Measurements from ENCODE around the gene NID2.
A peak's percentile ranks its signal among the peaks of the same experiment; 100 is the strongest.

The NID2 gene

DNA sequence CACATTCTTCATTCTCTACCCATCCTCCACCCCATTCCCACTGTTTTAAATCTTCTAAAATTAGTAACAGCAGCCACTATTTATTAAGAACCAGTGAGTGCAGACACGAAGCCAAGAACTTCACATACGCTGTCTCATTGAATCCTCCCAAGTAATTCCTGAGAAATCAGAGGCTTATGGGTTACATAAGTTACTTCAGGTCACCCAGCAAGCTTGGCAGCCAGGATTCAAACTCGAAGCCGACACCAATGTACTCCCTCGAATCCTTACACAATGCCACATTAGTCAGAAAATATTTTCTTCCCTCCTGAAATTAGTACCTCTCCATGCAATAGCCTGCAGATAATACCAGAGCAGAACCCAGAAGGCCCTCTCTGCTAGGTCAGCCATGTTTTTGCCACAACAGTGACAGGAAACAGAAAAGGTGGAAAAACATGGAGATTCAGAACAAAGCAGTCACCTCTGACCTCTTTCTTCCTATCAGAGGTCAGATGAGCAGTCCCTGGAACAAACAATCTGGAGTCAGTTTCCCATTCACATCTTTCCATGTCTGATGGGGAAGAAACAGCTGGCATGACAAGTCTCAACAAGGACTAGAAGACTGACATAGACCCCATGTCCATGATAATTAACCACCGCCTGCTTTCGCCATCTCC, 16.4 kb downstream of the NID2 start:
- no peak for DNase-seq

DNA sequence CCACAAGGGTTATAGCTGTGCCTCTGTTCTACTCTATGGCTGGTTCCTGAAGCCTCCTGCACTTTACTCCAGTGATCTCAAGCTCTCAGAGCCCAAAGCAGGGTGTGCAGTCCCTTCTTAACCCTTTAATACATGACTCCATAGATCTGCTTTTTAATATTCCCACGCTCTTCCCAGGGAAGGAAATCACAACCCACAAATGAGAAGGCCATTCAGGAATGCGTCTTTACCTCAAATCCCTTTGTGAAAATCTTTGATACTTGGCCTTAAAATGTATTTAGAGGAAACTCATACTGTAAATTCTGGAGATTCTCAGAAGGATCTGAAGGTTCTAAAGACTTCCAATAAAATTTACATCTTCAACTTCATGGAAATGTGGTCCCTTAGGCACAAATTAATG, 17.0 kb downstream of the NID2 start:
- DNase-seq: no peak

GRCh38 chr14:52051251-52051650, 17.6 kb downstream of the NID2 start:
- no peak for DNase-seq

DNA sequence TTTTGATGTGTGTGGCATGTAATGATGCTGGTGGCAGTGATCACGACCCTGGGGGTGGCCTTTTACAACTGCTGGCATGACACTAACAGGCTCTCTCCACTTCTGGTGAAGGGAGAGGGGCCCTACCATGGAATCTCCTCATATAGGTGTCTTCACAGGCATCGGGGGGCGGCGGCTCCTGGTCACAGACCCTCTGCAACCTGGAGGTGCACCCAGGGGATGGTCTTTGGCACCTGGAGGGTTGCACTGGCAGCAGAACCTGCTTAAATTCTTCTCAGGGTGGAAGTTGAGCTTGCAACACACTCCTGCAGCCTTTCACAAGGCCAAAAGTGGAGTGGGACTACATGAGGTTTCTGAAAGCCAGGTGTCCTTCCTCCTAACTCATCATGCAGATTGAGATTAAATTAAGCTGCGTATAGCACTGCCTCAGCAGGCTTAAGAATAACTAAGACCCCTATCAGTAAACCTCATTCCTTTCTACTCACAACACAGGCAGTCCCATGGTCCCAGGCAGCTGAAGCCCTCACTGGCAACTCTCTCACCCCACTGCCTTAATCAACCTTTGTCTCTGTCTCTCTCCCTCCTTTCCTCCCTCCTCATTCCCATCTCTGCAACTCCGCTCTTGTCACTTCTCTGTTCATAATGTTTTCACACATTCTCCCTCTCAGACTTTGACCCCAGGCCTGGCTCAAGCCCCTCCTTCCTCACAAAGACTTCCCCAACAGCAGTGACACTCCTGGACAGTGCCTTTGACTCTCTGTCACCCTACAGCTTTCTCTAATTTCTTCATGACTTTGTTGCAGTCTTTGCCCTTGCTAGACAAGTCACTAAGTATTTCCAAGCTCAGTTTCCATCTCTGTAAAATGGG, 18.9 kb downstream of the NID2 start:
- no peak for DNase-seq

DNA sequence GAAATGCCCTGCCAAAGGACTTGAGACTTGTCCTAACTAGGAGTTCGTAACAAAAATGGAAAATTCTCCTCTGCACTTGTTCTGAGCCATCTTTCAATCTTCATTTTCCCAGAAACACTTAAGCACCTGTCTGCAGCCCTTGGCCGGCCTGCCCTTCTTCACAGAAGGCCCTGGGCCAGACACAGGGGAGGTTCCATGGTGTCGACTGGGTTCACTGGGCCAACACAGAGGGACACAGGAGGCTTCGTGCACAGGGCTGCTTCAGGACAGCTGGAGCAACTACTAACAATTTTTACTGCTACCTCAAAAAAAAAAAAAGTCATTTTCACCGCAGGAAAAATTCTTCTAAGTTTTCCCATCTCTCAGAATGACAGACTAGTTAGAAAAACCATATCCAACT, 19.6 kb downstream of the NID2 start:
- no peak for DNase-seq

- DNase-seq: no peak
These were observed 20.1 kb downstream of the NID2 start for GRCh38 chr14:52048641-52049204.

DNA sequence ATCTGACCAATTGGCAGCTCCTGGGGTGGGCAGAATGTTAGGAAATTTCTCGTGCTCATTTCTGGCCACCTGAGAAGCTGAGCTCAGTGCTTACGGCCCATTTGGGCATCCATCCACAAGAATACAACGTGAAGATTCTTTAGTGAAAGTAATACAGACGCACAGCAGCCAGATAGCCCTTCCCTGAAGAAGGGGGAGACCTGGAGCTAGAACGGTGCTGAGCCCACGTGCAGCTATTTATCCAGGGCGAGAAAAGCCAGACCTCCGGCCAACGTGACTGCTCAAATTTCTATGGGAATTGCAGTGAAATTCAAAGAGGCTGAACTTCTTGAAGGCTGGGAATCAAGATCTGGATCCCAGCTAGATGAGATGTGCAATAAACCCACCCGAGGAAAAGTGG, 20.7 kb downstream of the NID2 start:
- no peak for DNase-seq

GRCh38 chr14:52046376-52046917, 22.4 kb downstream of the NID2 start:
- peak; percentile 15 for DNase-seq

- no peak for DNase-seq
These were observed 23.9 kb downstream of the NID2 start for GRCh38 chr14:52044791-52045522.

DNA sequence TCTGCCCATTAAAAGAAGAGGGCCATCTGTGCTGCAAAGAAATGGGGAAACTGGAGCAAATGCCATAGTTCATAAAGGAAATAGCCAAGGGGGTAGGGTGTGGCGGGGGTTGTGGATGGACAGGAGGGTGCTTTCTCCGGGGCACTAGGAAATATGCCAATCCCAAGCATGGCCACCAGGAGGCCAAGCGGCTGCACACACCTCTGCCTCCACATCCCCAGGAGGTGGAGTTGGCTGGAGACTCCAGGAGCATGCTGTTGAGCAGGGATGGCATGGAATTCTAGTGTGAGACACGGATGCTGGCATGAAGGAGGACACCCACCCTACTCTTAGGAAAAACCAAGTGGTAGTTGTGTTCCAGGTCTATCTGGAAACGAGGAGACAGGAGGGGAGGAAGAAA, 25.2 kb downstream of the NID2 start:
- peak; percentile 59 for DNase-seq

DNA sequence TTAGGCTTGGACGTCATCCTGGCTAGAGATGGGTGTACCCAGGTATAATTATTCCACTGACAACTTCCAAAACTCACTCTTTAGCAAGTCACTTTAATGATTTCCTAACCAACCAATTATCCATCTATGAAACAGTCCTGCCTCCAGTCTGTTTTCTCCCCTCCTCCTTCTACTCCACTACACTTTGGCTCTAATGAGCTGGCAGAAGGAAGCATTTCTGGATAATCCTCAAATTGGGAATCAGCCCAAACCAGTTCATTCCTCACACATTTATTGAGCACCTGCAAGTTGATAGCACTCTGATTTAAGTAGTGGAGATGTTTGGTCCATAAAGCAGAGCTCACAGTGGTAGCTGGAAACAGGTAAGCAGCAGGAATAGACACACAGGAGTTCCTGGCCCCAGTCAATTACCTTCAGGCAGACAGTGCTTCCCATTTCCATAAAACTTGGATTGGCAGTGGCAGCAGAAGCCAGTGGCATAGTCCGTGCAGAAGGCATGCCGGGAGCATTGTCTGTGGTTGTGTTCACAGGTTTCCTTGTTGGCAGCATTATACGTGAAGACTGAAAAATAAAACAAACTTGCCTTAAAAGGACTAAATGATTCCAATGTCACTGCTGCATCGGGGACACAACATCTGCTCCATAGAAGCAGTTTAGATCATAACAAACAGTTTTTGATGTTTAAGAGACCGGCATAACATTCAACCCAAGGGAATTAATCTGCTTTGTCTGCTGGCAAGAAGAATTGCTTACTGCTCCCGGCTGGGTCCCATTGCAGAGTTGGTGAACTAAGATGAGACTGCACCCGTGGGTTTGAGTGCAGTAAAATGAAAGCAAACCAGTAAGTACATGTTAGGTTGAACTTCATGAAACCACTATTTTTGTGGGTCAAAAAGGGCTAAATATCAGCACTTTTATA, 26.2 kb downstream of the NID2 start:
- no peak for DNase-seq

GRCh38 chr14:52040598-52040997, 28.3 kb downstream of the NID2 start:
- no peak for DNase-seq

DNA sequence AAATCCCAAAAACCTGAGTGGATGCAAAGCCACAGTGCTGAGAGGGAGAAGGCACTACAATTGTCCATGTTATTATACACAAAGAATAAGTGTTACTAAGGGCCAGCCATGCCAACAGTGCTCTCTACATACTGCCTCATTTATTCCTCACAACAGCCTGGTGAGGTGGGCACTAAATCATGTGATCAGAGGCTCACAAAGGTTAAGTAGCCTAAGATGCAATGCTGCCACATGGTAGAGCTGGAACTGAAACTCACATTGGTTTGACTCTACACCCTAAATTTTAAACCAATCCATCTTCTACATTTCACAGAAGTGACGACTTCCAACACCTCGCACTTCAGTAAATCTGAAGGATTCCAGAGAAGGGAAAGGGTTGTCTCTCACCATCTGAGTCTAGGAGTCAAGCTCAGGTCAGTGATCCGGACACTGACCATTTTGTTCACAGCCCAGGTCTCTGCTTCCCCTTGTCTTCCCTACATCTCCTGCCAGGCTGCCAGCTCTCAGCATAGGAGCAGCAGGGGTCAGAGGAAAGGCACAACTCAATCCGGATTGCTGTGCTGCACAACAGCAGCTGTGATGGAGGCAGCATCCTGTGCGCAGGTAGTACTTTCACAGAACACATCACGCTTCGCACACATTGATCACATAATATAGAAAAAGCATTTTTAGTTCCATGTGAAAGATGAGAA, 29.6 kb downstream of the NID2 start:
- no peak for DNase-seq

DNA sequence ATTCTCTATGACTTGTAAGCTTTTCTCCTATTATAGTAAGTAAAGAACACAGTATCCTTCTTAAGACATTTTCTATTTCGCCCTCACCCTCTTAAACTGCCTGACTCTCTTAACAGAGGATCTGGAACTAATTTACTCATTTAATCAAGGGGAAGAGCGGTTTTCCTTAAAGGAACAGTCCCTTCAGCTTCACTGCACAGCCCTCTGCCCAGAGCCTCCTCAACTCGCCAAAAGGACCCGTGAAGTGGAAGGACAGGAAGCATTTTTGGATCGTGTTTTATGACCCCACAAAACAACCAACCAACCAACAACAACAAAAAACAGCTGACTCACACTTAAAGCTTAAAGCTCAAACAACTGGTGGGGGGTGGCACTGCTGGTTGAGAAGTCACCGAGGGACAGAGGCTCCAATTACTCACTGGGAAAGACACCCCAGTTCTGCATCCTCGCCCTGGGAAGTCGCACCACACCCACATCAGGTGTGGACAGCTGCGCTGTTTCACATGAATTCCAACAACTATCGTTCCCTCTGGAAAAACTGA, 35.7 kb downstream of the NID2 start:
- no peak for DNase-seq

GRCh38 chr14:52032204-52032801, 36.6 kb downstream of the NID2 start:
- DNase-seq: no peak

DNA sequence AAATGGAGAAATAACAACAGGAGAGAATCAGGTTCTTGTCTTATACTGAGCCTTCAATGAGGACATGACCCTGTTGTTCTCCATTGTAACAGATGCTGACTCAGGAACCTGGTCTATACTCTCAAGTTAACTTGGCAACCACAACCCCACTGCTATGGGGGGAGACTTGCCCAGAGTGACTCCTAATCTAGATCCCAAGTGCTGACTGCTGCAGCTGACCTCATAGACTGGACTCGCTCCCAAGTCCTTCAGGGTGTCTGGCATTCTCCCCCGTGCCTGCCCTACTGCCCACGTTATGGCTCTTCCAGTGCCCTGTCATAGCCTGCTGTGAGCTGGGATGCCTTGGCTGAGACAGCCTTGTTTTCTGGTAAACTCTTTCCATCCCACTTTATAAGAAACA, 37.1 kb downstream of the NID2 start:
- DNase-seq: no peak

DNA sequence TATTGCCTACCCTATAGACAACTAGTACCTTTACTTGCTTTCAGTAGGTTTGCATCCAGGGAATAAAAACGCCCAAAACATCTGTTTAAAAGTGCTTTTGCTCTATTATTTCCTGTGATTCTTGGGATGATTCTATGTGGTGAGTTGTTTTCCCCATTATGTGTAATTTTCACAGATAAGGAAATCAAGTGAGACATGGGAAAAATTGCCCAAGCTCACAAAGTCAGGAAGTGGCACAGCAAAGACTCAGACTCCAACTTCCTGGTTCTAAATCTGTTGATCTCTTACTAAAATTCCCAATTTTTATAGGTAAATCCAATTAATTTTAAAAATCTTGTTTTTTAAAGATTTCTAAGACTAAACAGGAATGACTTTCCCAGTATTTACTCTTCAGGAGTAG, 39.0 kb downstream of the NID2 start:
- no peak for DNase-seq

DNA sequence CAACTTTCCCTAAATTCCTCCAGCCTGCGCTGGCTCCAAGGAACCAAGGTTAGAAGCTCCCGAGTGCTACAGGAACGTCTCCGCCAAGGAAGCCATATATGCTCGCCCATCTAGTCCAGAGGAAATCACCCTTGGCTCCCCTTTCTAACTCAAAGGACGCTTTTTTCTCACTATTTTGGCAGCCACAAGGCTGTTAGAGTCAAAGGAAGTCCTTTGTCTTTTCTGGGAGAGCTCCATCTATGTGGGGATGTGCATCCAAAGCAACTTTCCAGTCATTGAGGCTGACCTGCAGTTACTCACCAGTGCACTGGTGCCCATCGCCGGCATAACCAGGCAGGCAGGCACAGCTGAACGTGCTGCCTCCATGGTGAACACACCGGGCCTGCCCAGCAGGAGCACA, 42.0 kb downstream of the NID2 start:
- DNase-seq: no peak

- DNase-seq: no peak
These were observed 42.7 kb downstream of the NID2 start for GRCh38 chr14:52026017-52026660.

DNA sequence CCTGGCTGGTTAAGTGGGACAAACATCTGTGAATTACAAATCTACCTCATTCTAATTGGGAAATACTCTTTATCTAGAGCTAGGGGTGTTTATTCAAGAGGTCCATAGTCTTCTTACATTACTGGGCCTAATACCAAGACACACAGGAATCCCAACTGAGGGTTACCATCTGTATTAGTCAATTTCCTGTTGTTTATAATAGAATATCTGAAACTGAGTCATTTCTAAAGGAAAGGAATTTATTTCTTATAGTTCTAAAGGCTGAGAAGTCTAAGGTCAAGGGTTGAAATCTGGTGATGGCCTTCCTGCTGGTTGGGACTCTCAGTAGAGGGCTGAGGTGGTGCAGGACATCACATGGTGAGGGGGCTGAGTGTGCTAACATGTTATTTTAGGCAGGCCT, 43.5 kb downstream of the NID2 start:
- DNase-seq: no peak
